ENCODE results near the gene TRIM28. TPM values are rescaled to one million over a fixed set of nuclear protein-coding genes. Genes with fewer than 3 reads are reported as not detected.
"Not testable (repeated sequence)": the region's sequence is repeated elsewhere in the genome, so short reads cannot be mapped to it uniquely, and the experiment has no call there.

Gene TRIM28
- total RNA-seq, 2 experiments from 2014 or later, result 549 to 553 TPM

GRCh38 chr19:58499021-58499927 is 44.6 kb upstream of the TRIM28 start:
- peak overlapping the region; percentile 57 for H3K4me3 ChIP-seq (ENCODE audit: low read length)
- no peaks in the 10 kb centered on the region for H3K27me3 ChIP-seq (ENCODE audit: control insufficient read depth in 1 of 2, insufficient read depth in 2 of 2, low read length in 2 of 2)
- Mint-ChIP-seq H3K27ac (peak overlapping the region; percentile 86), H3K27me3 (no peaks in the 10 kb centered on the region), H3K9me3 (peaks cover 3% of the 10 kb centered on the region), H3K4me1 (ENCODE audit: low read depth) (peaks cover 16% of the 10 kb centered on the region), H3K4me3 (peak overlapping the region; percentile 94), H3K36me3 (ENCODE audit: low read depth) (peaks cover 7% of the 10 kb centered on the region)
- intact Hi-C loops (cut with DNase I, micrococcal nuclease), result loop anchor here in 1 of 2 experiments (1.0 to 2.0 kb wide), 2 partner anchors 22 to 59 kb away; partner anchors contain the start of genes ZNF132 and ZNF446
- POLR2A ChIA-PET, result interaction anchor here (1.0 to 2.3 kb wide), 7 partner anchors 19 to 316 kb away, joined by 3 to 15 read pairs (median 5); partner anchors contain the start of genes CHMP2A, ZBTB45, ZNF274 and ZNF324B
- H3K4me1 ChIP-seq (ENCODE audit: insufficient read depth, low read length), result peaks cover 25% of the 10 kb centered on the region
- H3K36me3 ChIP-seq (ENCODE audit: insufficient read depth, low read length), result no peaks in the 10 kb centered on the region
- TF ChIP-seq CTCF (IDR thresholded peaks at IDR 0.05), result no peak
- CTCF ChIA-PET, result interaction anchor here (1.1 to 1.5 kb wide), 3 partner anchors 15 to 90 kb away, joined by 3 to 8 read pairs (median 4); partner anchors contain the start of genes ZBTB45 and ZNF584
- peak; percentile 85 to 98 (median 92) for DNase-seq
- ATAC-seq (ENCODE audit: poor library complexity), result peak; percentile 83
- peak overlapping the region; percentile 57 to 79 for H3K27ac ChIP-seq (ENCODE audit: low read depth in 1 of 2, low read length in 2 of 2)
- H3K9me3 ChIP-seq (ENCODE audit: control insufficient read depth in 1 of 2, insufficient read depth in 1 of 2, low read length in 2 of 2), result peaks cover 0 to 25% of the 10 kb centered on the region in 2 experiments

GRCh38 chr19:58500242-58500641 is 43.6 kb upstream of the TRIM28 start:
- H3K27me3 Mint-ChIP-seq, result no peaks in the 10 kb centered on the region
- no peaks in the 10 kb centered on the region for H3K36me3 ChIP-seq (ENCODE audit: insufficient read depth, low read length)
- H3K4me3 Mint-ChIP-seq, result no peak overlapping the region
- no peak overlapping the region for H3K27ac ChIP-seq (ENCODE audit: low read depth in 1 of 2, low read length in 2 of 2)
- ChIA-PET POLR2A (interaction anchor here (1.5 to 2.3 kb wide), 3 partner anchors 20 to 317 kb away, joined by 3 to 15 read pairs (median 5); partner anchors contain the start of genes CHMP2A, ZBTB45 and ZNF274), CTCF (interaction anchor here (1.0 to 1.7 kb wide), 2 partner anchors 14 to 19 kb away, joined by 3 to 7 read pairs; partner anchors contain the start of gene ZBTB45)
- peaks cover 16% of the 10 kb centered on the region for H3K4me1 Mint-ChIP-seq (ENCODE audit: low read depth)
- DNase-seq, result peak in 1 of 14 experiments; percentile 34
- no peaks in the 10 kb centered on the region for H3K27me3 ChIP-seq (ENCODE audit: control insufficient read depth in 1 of 2, insufficient read depth in 2 of 2, low read length in 2 of 2)
- intact Hi-C loops (cut with DNase I, micrococcal nuclease), result no loop called here
- no peak for ATAC-seq (ENCODE audit: poor library complexity)
- peaks cover 3% of the 10 kb centered on the region for H3K9me3 Mint-ChIP-seq
- TF ChIP-seq CTCF (IDR thresholded peaks at IDR 0.05), result no peak
- H3K4me1 ChIP-seq (ENCODE audit: insufficient read depth, low read length), result peaks cover 25% of the 10 kb centered on the region
- peaks cover 7% of the 10 kb centered on the region for H3K36me3 Mint-ChIP-seq (ENCODE audit: low read depth)
- no peak overlapping the region for H3K4me3 ChIP-seq (ENCODE audit: low read length)
- peaks cover 0 to 32% of the 10 kb centered on the region in 2 experiments for H3K9me3 ChIP-seq (ENCODE audit: control insufficient read depth in 1 of 2, insufficient read depth in 1 of 2, low read length in 2 of 2)
- peak overlapping the region; percentile 86 for H3K27ac Mint-ChIP-seq

- intact Hi-C loops (cut with DNase I, micrococcal nuclease); H3K4me1 ChIP-seq (ENCODE audit: insufficient read depth, low read length); ATAC-seq (ENCODE audit: poor library complexity); H3K27me3 Mint-ChIP-seq; H3K27ac ChIP-seq (ENCODE audit: low read depth in 1 of 2, low read length in 2 of 2); H3K4me1 Mint-ChIP-seq (ENCODE audit: low read depth); H3K36me3 Mint-ChIP-seq (ENCODE audit: low read depth); POLR2A ChIA-PET; H3K9me3 Mint-ChIP-seq; H3K27ac Mint-ChIP-seq; H3K27me3 ChIP-seq (ENCODE audit: control insufficient read depth in 1 of 2, insufficient read depth in 2 of 2, low read length in 2 of 2); CTCF ChIA-PET; H3K4me3 Mint-ChIP-seq; DNase-seq; H3K4me3 ChIP-seq (ENCODE audit: low read length); H3K36me3 ChIP-seq (ENCODE audit: insufficient read depth, low read length): not testable (repeated sequence)
- H3K9me3 ChIP-seq (ENCODE audit: control insufficient read depth in 1 of 2, insufficient read depth in 1 of 2, low read length in 2 of 2), result peaks cover 0 to 35% of the 10 kb centered on the region in 2 experiments
These were observed 36.2 kb upstream of the TRIM28 start for GRCh38 chr19:58507602-58508223.
